ENCODE measurements around the gene BBX.

Gene BBX

GRCh38 chr3:107650788-107651187 is 128.0 kb downstream of the BBX start:
- no peak for DNase-seq (ENCODE audit: low read depth in 2 of 2)

DNA sequence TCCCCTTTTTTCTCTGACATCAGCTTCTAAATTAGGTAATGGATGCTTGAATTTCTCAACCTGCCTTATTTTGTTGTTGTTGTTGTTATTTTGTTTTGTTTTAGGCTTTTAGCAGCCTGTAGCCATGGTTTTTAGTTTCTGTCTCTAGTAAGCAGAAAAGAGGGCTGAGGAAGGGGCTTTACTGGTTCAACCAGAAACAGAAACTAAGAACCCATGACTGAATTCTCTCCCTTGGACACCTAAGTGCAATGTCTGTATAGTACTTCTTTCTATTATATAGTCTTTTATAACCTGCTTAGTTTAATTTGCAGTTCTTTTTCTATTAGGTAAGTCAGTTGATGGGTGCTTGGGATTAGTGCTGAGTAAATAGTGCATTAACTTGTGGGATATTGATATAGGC is 129.0 kb downstream of the BBX start:
- no peak for DNase-seq (ENCODE audit: low read depth in 2 of 2)

DNA sequence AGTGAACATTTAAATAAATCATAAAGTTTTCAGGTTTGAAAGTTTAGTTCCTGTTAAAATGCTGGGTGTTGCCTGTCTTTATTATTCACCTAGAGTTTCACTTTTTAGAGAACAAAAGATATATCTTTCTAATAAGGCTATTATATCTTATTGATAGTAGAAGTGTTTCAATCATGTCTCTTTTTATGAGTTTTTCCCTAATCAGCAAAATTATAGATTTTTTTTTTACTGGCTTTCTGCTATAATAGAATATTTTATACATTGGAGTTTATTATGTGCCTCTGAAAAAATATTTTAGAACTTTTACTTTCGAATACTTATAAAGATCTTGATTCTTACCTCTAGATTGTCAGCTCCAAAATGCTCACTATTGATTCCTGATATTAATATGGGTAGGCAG is 131.5 kb downstream of the BBX start:
- DNase-seq (ENCODE audit: low read depth in 2 of 2): no peak

DNA sequence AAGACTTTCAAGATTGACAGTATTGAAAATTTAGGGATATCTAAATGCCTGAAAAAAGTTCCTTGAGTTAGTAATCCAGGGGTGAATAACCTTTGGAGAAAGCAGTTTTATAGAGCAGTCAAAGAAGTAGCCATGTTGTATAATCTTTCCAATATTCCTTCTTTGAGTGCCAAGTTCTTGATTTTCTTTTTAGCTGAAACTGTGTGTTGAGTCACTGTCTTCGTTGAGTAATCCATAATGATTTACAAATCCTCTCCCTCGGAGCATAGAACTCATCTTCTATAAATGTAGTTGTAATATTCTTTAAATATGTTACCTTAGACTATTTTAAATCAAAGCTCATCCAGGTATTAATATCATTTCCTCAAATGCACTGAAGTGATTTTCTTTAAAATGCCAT is 135.2 kb downstream of the BBX start:
- no peak for DNase-seq (ENCODE audit: low read depth in 2 of 2)

GRCh38 chr3:107660306-107660976 is 137.7 kb downstream of the BBX start:
- no peak for DNase-seq (ENCODE audit: low read depth in 2 of 2)

- DNase-seq (ENCODE audit: low read depth in 2 of 2): no peak
Measured at GRCh38 chr3:107661447-107662123, 138.8 kb downstream of the BBX start.

DNA sequence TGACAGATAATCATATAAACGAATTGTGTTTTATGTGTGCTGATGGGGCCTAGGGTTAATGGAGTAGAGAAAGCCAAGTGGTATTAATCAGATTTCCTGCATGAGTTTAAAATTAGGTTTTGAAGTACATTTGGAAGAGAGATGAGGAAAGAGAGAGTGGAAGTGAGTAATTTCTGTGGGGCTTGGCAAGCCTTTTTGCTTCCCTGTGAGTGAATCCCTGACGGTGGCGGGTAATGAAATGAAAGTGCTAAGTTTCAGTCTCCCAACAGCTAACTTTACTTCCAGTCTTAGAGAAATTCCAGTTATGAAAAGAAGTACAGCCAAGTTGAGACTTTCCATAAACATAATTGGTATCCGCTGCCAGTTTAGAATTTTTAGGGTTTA is 139.4 kb downstream of the BBX start:
- no peak for DNase-seq (ENCODE audit: low read depth in 2 of 2)

GRCh38 chr3:107662586-107662985 is 139.8 kb downstream of the BBX start:
- DNase-seq (ENCODE audit: low read depth in 2 of 2): no peak

GRCh38 chr3:107663266-107663665 is 140.5 kb downstream of the BBX start:
- no peak for DNase-seq (ENCODE audit: low read depth in 2 of 2)

GRCh38 chr3:107664614-107665013 is 141.9 kb downstream of the BBX start:
- DNase-seq (ENCODE audit: low read depth in 2 of 2): no peak

DNA sequence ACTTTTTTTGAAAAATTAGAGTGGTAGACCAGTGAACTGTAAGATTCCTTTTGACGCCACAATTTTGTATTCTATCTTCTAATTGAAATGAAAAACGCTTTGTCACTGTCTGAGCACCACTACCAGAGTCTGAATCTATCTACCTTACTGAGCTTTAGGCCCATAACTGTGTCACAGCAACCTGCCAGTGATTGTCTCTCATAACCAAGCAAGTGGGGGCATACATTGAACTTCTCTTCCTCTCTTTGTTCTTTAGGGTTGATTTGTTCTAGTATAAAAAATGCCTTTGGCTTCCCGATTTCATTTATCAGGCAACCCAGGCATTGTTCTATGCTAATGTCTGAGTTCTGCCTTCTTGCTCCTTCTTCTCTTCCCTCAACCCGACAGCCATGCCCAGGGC is 142.6 kb downstream of the BBX start:
- no peak for DNase-seq (ENCODE audit: low read depth in 2 of 2)

GRCh38 chr3:107666853-107667252 is 144.1 kb downstream of the BBX start:
- no peak for DNase-seq (ENCODE audit: low read depth in 2 of 2)

GRCh38 chr3:107668416-107668815 is 145.7 kb downstream of the BBX start:
- no peak for DNase-seq (ENCODE audit: low read depth in 2 of 2)

GRCh38 chr3:107668963-107669362 is 146.2 kb downstream of the BBX start:
- no peak for DNase-seq (ENCODE audit: low read depth in 2 of 2)

DNA sequence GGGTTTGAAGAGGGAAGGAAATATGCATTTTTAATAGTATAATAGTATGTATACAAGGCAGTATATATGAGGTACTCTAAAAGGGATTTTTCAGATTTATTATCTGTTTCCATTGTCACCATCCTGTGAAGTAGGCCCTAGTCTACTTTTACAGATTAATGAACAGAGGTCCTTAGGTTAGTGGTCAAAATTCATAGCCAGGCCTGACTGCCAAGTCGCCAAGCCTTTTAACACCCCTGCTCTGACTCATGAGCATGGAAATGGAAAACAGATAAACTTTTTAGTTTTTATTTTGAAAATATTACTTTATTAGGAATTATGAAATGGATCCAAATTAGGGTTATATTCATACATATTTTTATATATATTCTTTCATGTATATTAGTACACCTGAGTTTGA is 146.9 kb downstream of the BBX start:
- DNase-seq (ENCODE audit: low read depth in 2 of 2): no peak

DNA sequence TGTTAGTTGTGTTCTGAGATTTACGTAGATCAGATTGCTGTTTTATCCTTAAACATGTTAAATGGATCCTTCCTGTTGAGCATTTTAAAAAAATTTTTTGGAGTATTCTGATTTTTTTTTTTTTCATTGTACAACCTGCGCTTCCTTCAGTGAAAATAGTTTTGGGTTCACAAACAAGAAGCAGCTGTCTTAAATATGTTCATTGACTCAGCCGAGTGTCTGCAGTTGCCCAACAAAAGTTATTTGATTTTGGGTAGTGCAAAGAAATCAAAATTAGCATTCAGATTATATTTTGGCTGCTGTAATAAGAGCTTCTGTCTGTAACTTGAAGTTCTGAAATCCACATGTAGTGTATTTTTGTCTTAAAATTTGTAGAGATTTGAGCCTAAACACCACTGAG is 148.2 kb downstream of the BBX start:
- no peak for DNase-seq (ENCODE audit: low read depth in 2 of 2)

DNA sequence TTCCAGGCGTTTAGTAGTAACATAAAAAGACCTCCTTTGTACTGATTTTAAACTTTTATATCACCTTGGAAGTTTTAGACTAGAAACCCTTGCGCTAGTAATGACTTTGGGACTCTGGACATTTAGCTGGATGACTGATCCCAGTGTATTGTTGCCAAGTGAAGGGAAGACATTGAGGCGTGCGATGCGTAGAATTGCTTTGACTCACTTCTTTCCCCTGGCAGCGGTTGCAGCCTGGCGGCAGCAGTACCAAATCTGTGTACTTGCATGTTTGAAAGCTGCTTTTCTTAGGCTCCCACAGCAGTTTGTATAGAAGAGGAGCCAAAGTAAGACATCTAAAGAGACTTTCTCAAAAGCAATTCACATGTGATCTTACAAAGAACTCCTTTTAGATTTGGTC is 151.6 kb downstream of the BBX start:
- DNase-seq (ENCODE audit: low read depth in 2 of 2): no peak

GRCh38 chr3:107675233-107675900 is 152.6 kb downstream of the BBX start:
- no peak for DNase-seq (ENCODE audit: low read depth in 2 of 2)

DNA sequence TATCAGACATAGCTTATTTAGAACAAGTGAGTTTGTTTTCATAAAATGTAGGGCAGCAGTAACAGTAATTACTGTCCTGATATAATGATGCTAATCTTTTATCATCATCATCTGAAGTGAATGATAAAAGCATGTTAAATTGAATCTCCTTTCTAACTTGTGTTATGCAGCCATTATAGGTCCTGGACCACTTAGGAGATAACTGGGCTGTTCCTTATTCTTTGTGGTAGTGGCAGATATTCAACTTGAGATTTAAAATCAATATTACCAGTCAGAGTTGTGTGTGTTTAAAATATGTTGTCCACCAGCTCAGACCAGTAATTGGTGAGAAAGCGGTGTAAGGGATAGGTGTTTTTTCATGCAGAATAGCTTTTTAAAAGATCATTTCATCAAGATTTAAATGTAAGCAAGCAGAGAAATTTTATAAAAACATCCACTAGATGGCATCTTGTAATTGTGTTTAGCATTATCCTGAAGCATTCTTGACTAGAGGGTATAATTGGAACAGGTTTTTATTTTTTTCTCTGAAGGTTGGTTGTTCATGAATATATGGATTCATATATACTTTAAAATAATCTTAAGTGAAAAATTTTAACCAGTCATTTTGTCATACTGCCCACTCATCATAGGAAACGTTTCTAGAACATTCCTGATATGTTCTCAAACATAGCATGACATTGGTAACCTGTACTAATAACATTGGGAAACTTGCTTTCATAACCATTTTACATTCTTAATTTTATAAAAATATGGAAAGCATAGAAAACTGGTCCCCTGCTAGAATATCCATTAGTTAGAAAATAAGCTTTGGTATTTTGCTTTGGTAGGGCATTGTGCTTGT is 153.9 kb downstream of the BBX start:
- DNase-seq (ENCODE audit: low read depth in 2 of 2): no peak

- no peak for DNase-seq (ENCODE audit: low read depth in 2 of 2)
Measured at GRCh38 chr3:107679921-107680320, 157.2 kb downstream of the BBX start.

DNA sequence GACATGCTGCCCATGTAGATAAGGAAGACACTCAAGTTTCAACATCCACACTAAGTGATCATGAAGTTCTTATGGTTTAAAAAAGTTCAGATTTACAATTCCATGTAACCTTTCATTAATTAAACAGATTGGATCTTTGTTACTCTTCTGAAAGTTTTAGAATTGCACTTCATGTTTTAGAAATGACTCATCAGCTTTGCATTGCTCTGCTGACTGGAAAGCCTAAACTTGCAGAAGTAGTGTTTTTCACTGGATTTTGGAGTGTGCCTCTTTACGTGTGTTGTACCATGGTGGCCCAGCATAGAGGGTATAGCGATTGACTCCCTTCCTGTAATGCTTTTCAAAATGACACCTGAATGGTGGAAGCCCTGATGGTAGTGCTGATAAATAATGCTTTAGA is 157.9 kb downstream of the BBX start:
- no peak for DNase-seq (ENCODE audit: low read depth in 2 of 2)

DNA sequence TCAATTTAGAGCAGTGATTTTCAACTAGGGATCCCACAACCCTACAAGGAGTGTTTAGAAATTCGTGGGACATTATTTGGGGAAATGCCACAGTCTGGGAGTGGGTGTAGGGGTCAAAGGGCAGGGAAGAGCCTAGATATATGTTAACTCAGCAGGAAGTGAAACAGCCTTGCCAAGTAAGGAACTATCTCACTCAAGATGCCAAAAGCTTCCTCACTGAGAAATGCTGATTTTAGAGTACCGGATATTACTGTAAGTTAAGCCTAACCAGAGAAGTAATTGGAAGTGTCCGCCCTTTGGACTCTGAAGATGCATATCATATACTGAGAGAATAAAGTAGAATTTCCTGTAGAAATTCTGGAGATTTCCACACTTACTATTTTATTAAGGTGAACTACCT is 158.6 kb downstream of the BBX start:
- no peak for DNase-seq (ENCODE audit: low read depth in 2 of 2)
